ENCODE data around the gene SLC36A2. TPM values are rescaled to one million over a fixed set of nuclear protein-coding genes. Genes with fewer than 3 reads are reported as not detected.
"Not testable (repeated sequence)": the region's sequence is repeated elsewhere in the genome, so short reads cannot be mapped to it uniquely, and the experiment has no call there.

Gene SLC36A2
- total RNA-seq, 2 donors from 2014 or later: not detected

DNA sequence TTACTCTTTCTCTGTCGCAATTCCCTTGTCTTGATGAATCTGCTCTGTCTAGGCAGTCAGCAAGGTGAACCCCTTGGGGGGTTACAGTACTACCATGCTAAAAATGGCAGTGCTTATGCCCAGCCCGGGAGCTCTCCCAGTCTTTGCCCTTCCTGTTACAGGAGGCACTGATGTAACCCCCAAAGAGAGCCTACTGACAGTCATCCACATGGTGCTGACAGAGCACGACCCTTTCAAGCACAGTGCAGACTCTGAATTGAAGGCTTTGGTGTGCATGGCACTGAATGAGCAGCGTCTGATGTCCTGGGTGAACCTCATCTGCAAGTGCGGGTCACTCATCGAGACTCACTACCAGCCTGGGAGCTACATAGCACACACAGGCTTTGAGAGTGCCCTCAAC, 34.5 kb upstream of the SLC36A2 start:
- Histone ChIP-seq H3K4me3 (no peak overlapping the region), H3K4me1 (ENCODE audit: control insufficient read depth in 1 of 2, low read depth in 2 of 2) (no peaks in the 10 kb centered on the region), H3K27ac (no peak overlapping the region), H3K27me3 (replicated peaks; ENCODE audit: insufficient read depth) (no peaks in the 10 kb centered on the region), H3K9me3 (no peaks in the 10 kb centered on the region), H3K36me3 (no peaks in the 10 kb centered on the region)
- TF ChIP-seq, protein P1, sequence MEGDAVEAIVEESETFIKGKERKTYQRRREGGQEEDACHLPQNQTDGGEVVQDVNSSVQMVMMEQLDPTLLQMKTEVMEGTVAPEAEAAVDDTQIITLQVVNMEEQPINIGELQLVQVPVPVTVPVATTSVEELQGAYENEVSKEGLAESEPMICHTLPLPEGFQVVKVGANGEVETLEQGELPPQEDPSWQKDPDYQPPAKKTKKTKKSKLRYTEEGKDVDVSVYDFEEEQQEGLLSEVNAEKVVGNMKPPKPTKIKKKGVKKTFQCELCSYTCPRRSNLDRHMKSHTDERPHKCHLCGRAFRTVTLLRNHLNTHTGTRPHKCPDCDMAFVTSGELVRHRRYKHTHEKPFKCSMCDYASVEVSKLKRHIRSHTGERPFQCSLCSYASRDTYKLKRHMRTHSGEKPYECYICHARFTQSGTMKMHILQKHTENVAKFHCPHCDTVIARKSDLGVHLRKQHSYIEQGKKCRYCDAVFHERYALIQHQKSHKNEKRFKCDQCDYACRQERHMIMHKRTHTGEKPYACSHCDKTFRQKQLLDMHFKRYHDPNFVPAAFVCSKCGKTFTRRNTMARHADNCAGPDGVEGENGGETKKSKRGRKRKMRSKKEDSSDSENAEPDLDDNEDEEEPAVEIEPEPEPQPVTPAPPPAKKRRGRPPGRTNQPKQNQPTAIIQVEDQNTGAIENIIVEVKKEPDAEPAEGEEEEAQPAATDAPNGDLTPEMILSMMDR (IDR thresholded peaks at IDR 0.05): no peak
- DNase-seq (ENCODE audit: low spot score) (no peak), ATAC-seq (ENCODE audit: insufficient number of reproducible peaks, low FRiP score, low read depth) (no peak)

DNA sequence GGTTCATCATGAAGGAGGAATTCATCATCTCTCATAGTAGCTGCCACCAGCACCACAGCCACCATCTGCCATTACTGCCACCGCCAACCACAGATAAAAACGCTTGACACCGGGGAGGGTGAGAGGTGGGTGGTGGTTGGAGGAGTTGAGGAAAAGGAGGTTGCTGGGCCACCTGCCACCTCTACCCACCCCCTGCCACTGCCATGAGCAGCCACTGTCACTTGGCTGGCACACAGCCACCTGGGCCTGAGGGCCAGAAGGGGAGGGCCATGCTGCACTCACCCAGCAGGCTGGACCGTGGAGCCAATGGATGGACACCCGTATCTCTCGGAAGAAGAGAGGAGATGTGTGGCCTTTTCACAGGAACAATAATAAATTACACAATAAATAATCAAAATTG, 31.3 kb upstream of the SLC36A2 start:
- Histone ChIP-seq H3K36me3 (no peaks in the 10 kb centered on the region), H3K27me3 (replicated peaks; ENCODE audit: insufficient read depth) (no peaks in the 10 kb centered on the region), H3K9me3 (no peaks in the 10 kb centered on the region), H3K27ac (no peak overlapping the region), H3K4me1 (ENCODE audit: control insufficient read depth in 1 of 2, low read depth in 2 of 2) (no peaks in the 10 kb centered on the region), H3K4me3 (no peak overlapping the region)
- TF ChIP-seq, protein P1 (IDR thresholded peaks at IDR 0.05): no peak
- ATAC-seq (ENCODE audit: insufficient number of reproducible peaks, low FRiP score, low read depth) (no peak), DNase-seq (ENCODE audit: low spot score) (no peak)

DNA sequence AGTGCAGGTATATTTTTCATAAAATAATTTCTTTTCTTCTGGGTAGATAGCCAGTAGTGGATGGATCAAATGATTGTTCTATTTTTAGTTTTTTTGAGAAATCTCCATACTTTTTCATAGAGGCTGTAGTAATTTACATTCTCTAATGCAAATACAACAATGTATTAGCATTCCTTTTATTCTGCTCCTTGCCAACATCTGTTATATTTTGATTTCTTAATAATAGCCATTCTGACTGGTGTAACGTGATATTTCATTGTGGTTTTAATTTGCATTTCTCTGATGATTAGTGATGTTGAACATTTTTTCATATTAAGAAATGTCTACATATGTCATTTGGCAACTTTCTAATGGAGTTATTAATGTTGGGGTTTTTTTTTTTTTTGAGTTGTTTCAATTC, 27.2 kb upstream of the SLC36A2 start:
- DNase-seq (ENCODE audit: low spot score): no peak
- Histone ChIP-seq H3K4me1 (ENCODE audit: control insufficient read depth in 1 of 2, low read depth in 2 of 2) (no peaks in the 10 kb centered on the region), H3K27me3 (replicated peaks; ENCODE audit: insufficient read depth) (no peaks in the 10 kb centered on the region)

DNA sequence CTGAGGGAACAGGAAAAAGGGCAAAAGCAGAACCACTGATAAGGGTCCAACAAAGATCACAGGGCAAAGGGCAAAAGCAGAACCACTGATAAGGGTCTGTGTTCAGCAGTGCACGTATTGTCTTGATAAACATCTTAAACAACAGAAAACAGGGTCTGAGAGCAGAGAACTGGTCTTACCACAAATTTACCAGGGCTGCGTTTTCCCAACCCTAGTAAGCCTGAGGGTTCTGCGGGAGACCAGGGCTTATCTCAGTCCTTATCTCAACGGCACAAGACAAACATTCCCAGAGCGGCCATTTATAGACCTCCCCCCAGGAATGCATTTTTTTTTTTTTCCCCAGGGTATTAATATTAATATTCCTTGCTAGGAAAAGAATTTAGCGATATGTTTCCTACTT, 19.7 kb upstream of the SLC36A2 start:
- not testable (repeated sequence) for H3K4me1 ChIP-seq (ENCODE audit: control insufficient read depth in 1 of 2, low read depth in 2 of 2); H3K9me3 ChIP-seq; DNase-seq (ENCODE audit: low spot score); H3K27me3 ChIP-seq (replicated peaks; ENCODE audit: insufficient read depth); H3K4me3 ChIP-seq; H3K36me3 ChIP-seq; H3K27ac ChIP-seq; ATAC-seq (ENCODE audit: insufficient number of reproducible peaks, low FRiP score, low read depth)

More for the DNA sequence above, 27.2 kb upstream of the SLC36A2 start:
- TF ChIP-seq, protein P1 (IDR thresholded peaks at IDR 0.05): no peak
- Histone ChIP-seq H3K27ac (no peak overlapping the region), H3K36me3 (no peaks in the 10 kb centered on the region), H3K4me3 (no peak overlapping the region), H3K9me3 (no peaks in the 10 kb centered on the region)
- ATAC-seq (ENCODE audit: insufficient number of reproducible peaks, low FRiP score, low read depth): no peak

DNA sequence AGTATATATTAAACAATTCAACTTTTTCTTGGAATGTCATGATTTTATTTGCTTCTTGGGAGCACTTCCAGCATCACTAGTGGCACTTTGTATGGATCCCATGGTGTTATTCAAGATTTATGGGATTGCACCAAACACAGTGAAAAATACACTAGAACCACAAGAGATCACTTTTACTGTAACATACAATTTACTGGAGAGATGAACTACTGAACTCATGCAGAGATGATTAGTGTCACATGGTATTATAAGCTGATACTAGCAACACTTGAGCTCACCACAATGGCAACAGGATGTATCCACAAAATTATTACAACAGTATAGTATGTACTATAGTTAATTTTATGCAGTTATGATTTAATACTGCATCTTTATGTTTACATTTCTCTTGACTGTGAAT, 16.3 kb upstream of the SLC36A2 start:
- TF ChIP-seq, protein P1 (IDR thresholded peaks at IDR 0.05): no peak
- Histone ChIP-seq H3K9me3 (peaks cover 7% of the 10 kb centered on the region), H3K27ac (no peak overlapping the region), H3K36me3 (no peaks in the 10 kb centered on the region), H3K4me1 (ENCODE audit: control insufficient read depth in 1 of 2, low read depth in 2 of 2) (no peaks in the 10 kb centered on the region), H3K4me3 (no peak overlapping the region), H3K27me3 (replicated peaks; ENCODE audit: insufficient read depth) (no peaks in the 10 kb centered on the region)
- ATAC-seq (ENCODE audit: insufficient number of reproducible peaks, low FRiP score, low read depth) (no peak), DNase-seq (ENCODE audit: low spot score) (no peak)

DNA sequence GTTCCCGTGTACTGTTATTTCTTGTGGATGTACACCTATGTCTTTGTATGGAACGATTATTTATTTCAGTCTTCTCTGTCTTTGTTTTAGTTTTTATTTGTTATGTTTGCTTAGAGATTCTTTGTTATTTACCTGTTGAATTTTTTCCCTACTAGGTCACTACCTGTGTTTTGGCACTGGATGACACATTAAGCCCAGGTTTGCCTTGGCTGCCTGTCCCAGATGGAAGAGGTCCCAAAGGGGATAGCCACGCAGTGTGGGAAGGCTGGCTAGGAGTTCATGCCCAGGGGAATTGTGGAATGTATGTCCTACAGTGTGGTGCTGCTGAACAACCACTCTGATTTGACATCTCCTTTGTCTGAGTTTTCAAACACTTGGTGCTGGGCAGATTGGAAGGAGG, 15.6 kb upstream of the SLC36A2 start:
- H3K4me1 ChIP-seq (ENCODE audit: control insufficient read depth in 1 of 2, low read depth in 2 of 2): no peaks in the 10 kb centered on the region
- no peak overlapping the region for H3K27ac ChIP-seq
- H3K9me3 ChIP-seq: peaks cover under 1% of the 10 kb centered on the region
- H3K27me3 ChIP-seq (replicated peaks; ENCODE audit: insufficient read depth): no peaks in the 10 kb centered on the region
- TF ChIP-seq, protein P1 (IDR thresholded peaks at IDR 0.05): no peak
- DNase-seq (ENCODE audit: low spot score) (no peak), ATAC-seq (ENCODE audit: insufficient number of reproducible peaks, low FRiP score, low read depth) (no peak)
- H3K36me3 ChIP-seq: no peaks in the 10 kb centered on the region
- no peak overlapping the region for H3K4me3 ChIP-seq

Data from thoracic aorta (tissue), 2 donors.